GM18870 (cell line): Measurements from ENCODE around the gene NECAB2.
"Not testable (repeated sequence)": the region's sequence is repeated elsewhere in the genome, so short reads cannot be mapped to it uniquely, and the experiment has no call there.

Source experiments
- ATAC-seq: cut with Tn5 transposase; IDR thresholded peaks from one replicate; pipeline ENCODE4 v1.9.1; 2021; ENCODE audit warnings: moderate library complexity; ENCODE audit not compliant: unreplicated experiment

NECAB2 gene

GRCh38 chr16:83935858-83936255, 32.2 kb upstream of the NECAB2 start:
- ATAC-seq = no peak

- ATAC-seq = no peak
Observed at GRCh38 chr16:83936581-83937165, 31.4 kb upstream of the NECAB2 start.

- ATAC-seq = no peak
Observed at GRCh38 chr16:83937267-83937666, 30.8 kb upstream of the NECAB2 start.

- ATAC-seq = no peak
Observed at GRCh38 chr16:83937922-83938885, 29.8 kb upstream of the NECAB2 start.

GRCh38 chr16:83939266-83939855, 28.7 kb upstream of the NECAB2 start:
- no peak for ATAC-seq

GRCh38 chr16:83940119-83940518, 27.9 kb upstream of the NECAB2 start:
- no peak for ATAC-seq

- ATAC-seq = no peak
Observed at GRCh38 chr16:83940630-83941378, 27.2 kb upstream of the NECAB2 start.

GRCh38 chr16:83941546-83941945, 26.5 kb upstream of the NECAB2 start:
- ATAC-seq = not testable (repeated sequence)

- ATAC-seq = no peak
Observed at GRCh38 chr16:83942074-83942473, 26.0 kb upstream of the NECAB2 start.

- no peak for ATAC-seq
Observed at GRCh38 chr16:83942815-83943515, 25.1 kb upstream of the NECAB2 start.

GRCh38 chr16:83943516-83944050, 24.5 kb upstream of the NECAB2 start:
- ATAC-seq = no peak

- no peak for ATAC-seq
Observed at GRCh38 chr16:83945587-83945986, 22.5 kb upstream of the NECAB2 start.

GRCh38 chr16:83946154-83946780, 21.8 kb upstream of the NECAB2 start:
- ATAC-seq = no peak

GRCh38 chr16:83946781-83947566, 21.1 kb upstream of the NECAB2 start:
- ATAC-seq = no peak

GRCh38 chr16:83947642-83948234, 20.3 kb upstream of the NECAB2 start:
- ATAC-seq = no peak

- no peak for ATAC-seq
Observed at GRCh38 chr16:83948914-83949723, 18.9 kb upstream of the NECAB2 start.

GRCh38 chr16:83949724-83950001, 18.4 kb upstream of the NECAB2 start:
- ATAC-seq = no peak

GRCh38 chr16:83950862-83951399, 17.1 kb upstream of the NECAB2 start:
- not testable (repeated sequence) for ATAC-seq
